ENCODE measurements around the gene TCEA2.

- TF ChIP-seq CTCF (conservative IDR thresholded peaks at IDR 0.05 in 1 of 2, IDR thresholded peaks at IDR 0.05 in 1 of 2; ENCODE audit: low read depth in 1 of 2, low read length in 2 of 2): no peak
- TF ChIP-seq EZH2 (IDR thresholded peaks at IDR 0.05; ENCODE audit: low read length, missing control alignments): no peak
Measured at GRCh38 chr20:64063389-64064144, 569 bp downstream of the TCEA2 start.

All from fibroblast of lung (primary cell).